Measurements from ENCODE around the gene PALLD.

- TF ChIP-seq CTCF (IDR thresholded peaks at IDR 0.05): no peak
- no peak for TF ChIP-seq POLR2AphosphoS5 (IDR thresholded peaks at IDR 0.05)
- TF ChIP-seq POLR2A (IDR thresholded peaks at IDR 0.05): no peak
Observed at GRCh38 chr4:168608771-168609170, 111.9 kb downstream of the PALLD start.

Measured in suprapubic skin (tissue), 4 donors.